ENCODE measurements around the gene CAMKK2. TPM values are rescaled to one million over a fixed set of nuclear protein-coding genes. Genes with fewer than 3 reads are reported as not detected.

CAMKK2 gene
- total and polyA plus RNA-seq, 10 donors = 13.6 to 90.1 (median 63.3) TPM

DNA sequence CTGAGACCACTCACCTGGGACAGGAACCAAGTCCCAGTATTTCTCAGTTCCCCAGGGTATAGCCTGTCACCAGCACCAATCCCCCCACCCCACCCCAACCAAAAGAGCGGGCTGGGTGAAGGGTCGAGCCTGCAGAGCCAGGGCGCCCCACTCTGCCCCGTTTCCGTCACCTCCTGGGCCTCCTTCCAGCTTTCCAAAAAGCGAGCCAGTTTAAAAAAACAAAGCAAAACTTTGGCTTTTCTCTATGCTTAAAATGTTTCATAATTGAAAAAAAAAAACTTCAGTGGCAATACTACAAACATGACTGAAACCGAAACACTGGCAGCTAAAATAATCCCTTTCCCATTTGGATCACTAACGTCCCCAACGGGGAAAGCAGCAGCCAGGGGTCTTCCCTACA lies 7.5 kb downstream of the CAMKK2 start:
- DNase-seq = no peak
- no peaks in the 10 kb centered on the region for H3K9me3 ChIP-seq
- no peaks in the 10 kb centered on the region for H3K27me3 ChIP-seq (replicated peaks in 1 of 7)
- TF ChIP-seq POLR2A (IDR thresholded peaks at IDR 0.05) = no peak
- TF ChIP-seq POLR2AphosphoS5 (IDR thresholded peaks at IDR 0.05) = no peak
- TF ChIP-seq CTCF (IDR thresholded peaks at IDR 0.05 in 8 of 11, conservative IDR thresholded peaks at IDR 0.05 in 3 of 11) = no peak
- peak overlapping the region in 1 of 8 donors; percentile 35 for H3K4me3 ChIP-seq
- H3K27ac ChIP-seq = peak overlapping the region in 7 of 8 donors; percentile 56 to 97 (median 73)
- peaks cover 0 to 49% (median 2%) of the 10 kb centered on the region in 6 donors for H3K36me3 ChIP-seq
- H3K4me1 ChIP-seq = peaks cover 0 to 100% (median 72%) of the 10 kb centered on the region in 6 donors
- WGBS, 5 donors = 44 to 72% (median 63%) methylated on average over 9 of the region's 9 CpGs
- intact Hi-C loops (cut with DNase I; ENCODE audit: low total_unique reads) = no loop called here

DNA sequence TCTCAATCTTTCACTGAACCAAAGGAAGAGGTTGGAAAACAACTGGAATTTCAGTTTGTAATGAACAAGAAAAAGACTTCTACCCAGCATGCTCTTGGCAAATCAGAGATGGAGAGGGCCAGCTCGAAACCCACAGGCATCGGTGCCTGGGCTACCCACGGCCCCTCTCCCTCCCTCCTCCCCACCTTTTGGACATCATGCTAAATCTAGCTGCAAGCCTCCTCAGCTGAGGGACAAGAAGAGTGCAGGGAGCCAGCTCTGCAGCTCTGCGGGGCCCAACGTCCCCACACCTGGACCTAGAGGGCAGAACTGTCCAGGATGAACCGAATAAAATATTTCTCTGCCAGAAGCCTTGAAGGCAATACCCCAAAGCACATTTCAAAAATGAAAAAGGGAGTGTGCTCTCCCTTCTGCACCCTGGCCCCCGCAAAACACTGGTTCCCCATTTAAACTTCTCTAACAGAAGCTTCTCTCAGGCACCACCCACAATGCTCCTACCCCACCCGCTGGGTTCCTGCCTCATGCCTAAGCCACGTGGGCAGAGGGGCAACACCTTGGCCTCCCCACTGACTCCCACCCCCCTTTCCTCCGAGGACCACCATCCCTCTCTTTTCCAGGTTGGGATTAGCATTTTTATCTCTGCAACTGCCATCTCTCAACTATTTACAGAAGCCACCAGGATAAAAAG lies 8.2 kb downstream of the CAMKK2 start:
- intact Hi-C loops (cut with DNase I; ENCODE audit: low total_unique reads) = no loop called here
- Histone ChIP-seq H3K4me1 (peaks cover 0 to 99% (median 67%) of the 10 kb centered on the region in 6 donors), H3K36me3 (peaks cover 0 to 55% (median 2%) of the 10 kb centered on the region in 6 donors), H3K27me3 (replicated peaks in 1 of 7) (no peaks in the 10 kb centered on the region), H3K9me3 (no peaks in the 10 kb centered on the region), H3K27ac (peak overlapping the region in 7 of 8 donors; percentile 65 to 97 (median 73)), H3K4me3 (peak overlapping the region in 1 of 8 donors; percentile 35)
- 33 to 50% (median 43%) methylated on average over 10 of the region's 10 CpGs for WGBS, 5 donors
- no peak for DNase-seq
- TF ChIP-seq POLR2A (IDR thresholded peaks at IDR 0.05) (no peak), CTCF (IDR thresholded peaks at IDR 0.05 in 8 of 11, conservative IDR thresholded peaks at IDR 0.05 in 3 of 11) (no peak), POLR2AphosphoS5 (IDR thresholded peaks at IDR 0.05) (no peak)

GRCh38 chr12:121287267-121287954 lies 9.1 kb downstream of the CAMKK2 start:
- Histone ChIP-seq H3K27ac (peak overlapping the region in 6 of 8 donors; percentile 65 to 97 (median 82)), H3K4me3 (peak overlapping the region in 1 of 8 donors; percentile 25), H3K4me1 (peaks cover 0 to 99% (median 59%) of the 10 kb centered on the region in 6 donors), H3K27me3 (replicated peaks in 1 of 7) (no peaks in the 10 kb centered on the region), H3K9me3 (no peaks in the 10 kb centered on the region), H3K36me3 (peaks cover 0 to 56% (median 2%) of the 10 kb centered on the region in 6 donors)
- no peak for DNase-seq
- WGBS, 5 donors = 64 to 87% (median 80%) methylated on average over 10 of the region's 10 CpGs
- TF ChIP-seq POLR2AphosphoS5 (IDR thresholded peaks at IDR 0.05) (peak in 2 of 3 donors; percentile 15 to 21), CTCF (IDR thresholded peaks at IDR 0.05 in 8 of 11, conservative IDR thresholded peaks at IDR 0.05 in 3 of 11) (no peak)
- intact Hi-C loops (cut with DNase I; ENCODE audit: low total_unique reads) = no loop called here

DNA sequence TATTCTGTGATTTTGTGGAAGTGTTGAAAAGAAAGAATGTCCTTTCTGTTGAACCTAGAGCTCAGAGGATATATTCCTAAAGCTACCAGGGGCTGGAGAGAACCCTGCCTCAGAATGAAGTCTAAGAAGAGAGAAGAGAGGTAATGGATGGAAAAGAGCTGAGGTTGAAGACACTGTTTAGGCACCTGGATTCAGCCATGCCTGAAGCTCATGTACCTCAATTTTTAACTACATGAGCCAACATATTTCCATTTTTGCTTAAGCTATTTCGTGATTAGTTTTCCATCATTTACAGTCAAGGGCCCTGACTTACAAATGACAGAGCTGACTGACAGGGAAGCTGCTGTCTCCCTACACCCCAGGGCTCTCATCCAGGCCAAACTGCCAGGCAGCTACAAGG lies 10.7 kb downstream of the CAMKK2 start:
- 83 to 94% (median 93%) methylated on average over 1 of the region's 1 CpG for WGBS, 5 donors
- Histone ChIP-seq H3K9me3 (no peaks in the 10 kb centered on the region), H3K27me3 (replicated peaks in 1 of 7) (no peaks in the 10 kb centered on the region), H3K27ac (peak overlapping the region in 3 of 8 donors; percentile 4 to 97 (median 96)), H3K4me3 (peak overlapping the region in 1 of 8 donors; percentile 4), H3K4me1 (peaks cover 0 to 94% (median 46%) of the 10 kb centered on the region in 6 donors), H3K36me3 (peaks cover 0 to 54% (median 0%) of the 10 kb centered on the region in 6 donors)
- TF ChIP-seq POLR2AphosphoS5 (IDR thresholded peaks at IDR 0.05) = no peak
- TF ChIP-seq CTCF (IDR thresholded peaks at IDR 0.05 in 8 of 11, conservative IDR thresholded peaks at IDR 0.05 in 3 of 11) = no peak
- TF ChIP-seq POLR2A (IDR thresholded peaks at IDR 0.05) = no peak
- DNase-seq = no peak
- intact Hi-C loops (cut with DNase I; ENCODE audit: low total_unique reads) = no loop called here
